Neuron (in vitro differentiated cells): ENCODE data around the gene FOXO3.
"Not testable (repeated sequence)": the region's sequence is repeated elsewhere in the genome, so short reads cannot be mapped to it uniquely, and the experiment has no call there.

Source experiments
- H2AFZ ChIP-seq: one replicate; pipeline ENCODE4 v1.6.1; 2013; ENCODE audit warnings: low read depth, mild to moderate bottlenecking, inconsistent platforms, low read length, moderate library complexity
- H3K27me3 ChIP-seq: one replicate; pipeline ENCODE4 v1.6.1; 2013; ENCODE audit warnings: low read length; ENCODE audit not compliant: insufficient read depth
- H3K36me3 ChIP-seq: one replicate; pipeline ENCODE4 v1.6.1; 2013; ENCODE audit warnings: low read length; ENCODE audit not compliant: insufficient read depth
- H3K4me1 ChIP-seq: one replicate; pipeline ENCODE4 v1.6.1; 2013; ENCODE audit warnings: low read length; ENCODE audit not compliant: insufficient read depth
- H3K4me3 ChIP-seq: 2 replicates; pipeline ENCODE4 v1.5.1; 2013; ENCODE audit warnings: mild to moderate bottlenecking, low read length, moderate library complexity
- H3K9me3 ChIP-seq: one replicate; pipeline ENCODE4 v1.6.1; 2013; ENCODE audit warnings: low read length

The FOXO3 gene

GRCh38 chr6:108661430-108661829 is 100.7 kb downstream of the FOXO3 start:
- Histone ChIP-seq H3K36me3 (peaks cover 3% of the 10 kb centered on the region), H3K9me3 (peaks cover 2% of the 10 kb centered on the region), H2AFZ (no peak overlapping the region), H3K4me1 (no peaks in the 10 kb centered on the region), H3K27me3 (no peaks in the 10 kb centered on the region), H3K4me3 (no peak overlapping the region)

DNA sequence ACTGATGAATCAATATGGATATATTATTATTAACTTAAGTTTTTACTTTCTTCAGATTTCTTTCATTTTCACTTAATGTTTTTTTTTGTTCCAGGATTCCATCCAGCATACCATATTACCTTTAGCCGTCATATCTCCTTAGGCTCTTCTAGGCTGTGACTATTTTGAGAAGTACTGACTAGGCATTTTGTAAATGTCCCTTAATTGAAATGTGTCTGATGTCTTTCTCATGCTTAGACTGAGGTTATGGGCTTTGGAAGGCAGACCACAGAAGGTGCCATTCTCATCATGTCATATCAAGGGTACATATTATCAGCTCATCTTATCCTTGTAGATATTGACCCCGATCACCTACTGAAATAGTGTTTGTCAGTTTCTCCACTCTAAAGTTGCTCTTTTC is 101.3 kb downstream of the FOXO3 start:
- Histone ChIP-seq H3K9me3 (peaks cover 2% of the 10 kb centered on the region), H3K36me3 (peaks cover 3% of the 10 kb centered on the region), H3K4me3 (no peak overlapping the region), H3K4me1 (no peaks in the 10 kb centered on the region), H2AFZ (no peak overlapping the region), H3K27me3 (no peaks in the 10 kb centered on the region)

DNA sequence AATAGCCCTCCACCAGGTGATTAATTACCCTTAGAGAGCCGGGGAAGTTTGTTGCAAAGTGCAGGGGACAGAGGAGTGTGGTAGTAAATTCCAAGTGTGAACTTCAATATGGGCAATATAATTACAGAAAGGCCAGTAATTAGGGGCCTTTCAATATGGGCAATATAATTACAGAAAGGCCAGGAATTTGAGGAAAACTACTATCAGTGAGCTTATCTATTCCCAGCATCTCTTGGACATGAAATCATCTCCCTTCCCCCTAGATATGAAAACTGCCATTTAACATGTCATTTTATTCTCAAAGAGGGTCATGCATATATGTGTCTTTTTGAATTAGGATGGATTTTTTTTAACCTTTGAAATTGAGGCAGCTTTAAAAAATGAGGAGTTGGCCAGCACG is 102.0 kb downstream of the FOXO3 start:
- Histone ChIP-seq H3K9me3 (peaks cover 2% of the 10 kb centered on the region), H3K4me3 (no peak overlapping the region), H3K36me3 (peaks cover 3% of the 10 kb centered on the region), H3K4me1 (peaks cover under 1% of the 10 kb centered on the region), H3K27me3 (no peaks in the 10 kb centered on the region), H2AFZ (no peak overlapping the region)

- H3K4me3 ChIP-seq, H3K9me3 ChIP-seq, H2AFZ ChIP-seq, H3K27me3 ChIP-seq, H3K36me3 ChIP-seq, H3K4me1 ChIP-seq: not testable (repeated sequence)
These were observed 102.9 kb downstream of the FOXO3 start for GRCh38 chr6:108663494-108664064.

GRCh38 chr6:108665495-108666196 is 104.9 kb downstream of the FOXO3 start:
- H3K4me1 ChIP-seq, result peaks cover 7% of the 10 kb centered on the region
- H3K4me3 ChIP-seq, result no peak overlapping the region
- no peaks in the 10 kb centered on the region for H3K27me3 ChIP-seq
- H2AFZ ChIP-seq, result no peak overlapping the region
- peaks cover 7% of the 10 kb centered on the region for H3K9me3 ChIP-seq
- H3K36me3 ChIP-seq, result peaks cover 3% of the 10 kb centered on the region

- Histone ChIP-seq H3K36me3 (peaks cover 3% of the 10 kb centered on the region), H3K27me3 (no peaks in the 10 kb centered on the region), H3K9me3 (peaks cover 7% of the 10 kb centered on the region), H3K4me3 (no peak overlapping the region), H2AFZ (no peak overlapping the region), H3K4me1 (peaks cover 7% of the 10 kb centered on the region)
These were observed 106.0 kb downstream of the FOXO3 start for GRCh38 chr6:108666656-108667260.

DNA sequence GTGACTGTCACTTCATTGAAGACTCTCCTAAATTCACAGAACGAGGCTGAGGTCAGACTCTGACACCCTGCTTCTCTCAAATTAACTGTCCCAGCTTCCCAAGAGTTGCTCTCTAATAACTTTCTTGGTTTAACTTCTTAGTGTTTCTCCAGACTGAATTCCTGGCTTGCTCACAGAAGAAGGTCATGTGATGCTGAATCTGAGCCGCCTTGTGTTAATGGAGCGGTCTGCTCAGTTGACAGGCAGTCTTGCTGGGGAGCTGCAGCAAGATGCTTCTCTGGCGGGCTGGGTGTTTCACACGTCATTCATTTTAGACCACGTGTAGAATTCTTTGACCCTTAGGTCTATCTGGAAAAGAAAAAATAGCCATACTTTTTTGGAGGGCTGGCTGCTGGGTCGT is 107.3 kb downstream of the FOXO3 start:
- Histone ChIP-seq H3K9me3 (peaks cover 7% of the 10 kb centered on the region), H2AFZ (no peak overlapping the region), H3K27me3 (no peaks in the 10 kb centered on the region), H3K36me3 (peaks cover 3% of the 10 kb centered on the region), H3K4me1 (peaks cover 7% of the 10 kb centered on the region), H3K4me3 (no peak overlapping the region)

DNA sequence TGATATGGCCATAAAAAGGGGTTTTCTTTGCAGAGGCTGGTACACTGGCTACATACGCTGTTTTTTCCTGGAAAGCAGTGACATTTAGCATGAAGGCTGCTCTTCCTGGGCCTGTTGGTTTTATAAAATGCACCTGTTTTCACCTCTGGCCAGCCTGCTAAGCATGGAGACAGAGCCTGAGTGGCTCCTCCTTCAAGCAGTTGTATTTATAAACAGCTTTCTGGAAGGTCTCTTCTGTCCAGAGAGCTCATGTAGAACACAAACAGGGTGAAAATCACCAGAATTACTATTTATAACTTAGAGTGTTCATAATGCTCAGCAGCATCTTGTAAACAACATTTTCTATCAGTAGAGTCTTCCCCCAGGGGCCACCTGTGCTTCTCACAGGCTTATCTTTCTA is 109.0 kb downstream of the FOXO3 start:
- H3K4me3 ChIP-seq, result no peak overlapping the region

DNA sequence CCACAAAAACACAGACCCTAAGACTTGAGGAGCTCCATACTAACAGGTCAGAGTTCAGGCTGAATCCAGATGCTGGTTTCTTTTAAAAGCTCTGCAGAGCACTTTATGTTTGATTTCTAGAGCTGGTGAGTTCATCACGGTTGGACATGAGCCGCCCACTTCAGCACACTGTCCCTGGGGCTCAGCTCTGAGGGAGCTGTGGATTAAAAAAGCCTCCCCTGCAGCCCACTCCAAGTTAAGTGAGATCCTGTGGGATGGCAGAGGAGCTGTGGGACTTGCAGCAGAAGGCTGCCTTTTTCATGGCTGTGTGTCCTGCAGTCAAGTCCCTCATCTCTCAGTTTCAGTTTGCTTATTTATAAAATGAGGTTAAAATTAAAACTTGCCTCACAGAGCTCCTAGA is 110.5 kb downstream of the FOXO3 start:
- Histone ChIP-seq H3K27me3 (no peaks in the 10 kb centered on the region), H2AFZ (no peak overlapping the region), H3K4me1 (peaks cover 7% of the 10 kb centered on the region), H3K4me3 (no peak overlapping the region), H3K9me3 (peaks cover 5% of the 10 kb centered on the region), H3K36me3 (no peaks in the 10 kb centered on the region)

More for the DNA sequence above, 109.0 kb downstream of the FOXO3 start:
- H3K36me3 ChIP-seq, result no peaks in the 10 kb centered on the region
- H3K4me1 ChIP-seq, result peaks cover 7% of the 10 kb centered on the region
- H3K27me3 ChIP-seq, result no peaks in the 10 kb centered on the region
- H2AFZ ChIP-seq, result no peak overlapping the region
- peaks cover 5% of the 10 kb centered on the region for H3K9me3 ChIP-seq

- Histone ChIP-seq H3K4me1 (peaks cover 7% of the 10 kb centered on the region), H3K36me3 (no peaks in the 10 kb centered on the region), H3K9me3 (peaks cover 5% of the 10 kb centered on the region), H3K4me3 (no peak overlapping the region), H2AFZ (no peak overlapping the region), H3K27me3 (no peaks in the 10 kb centered on the region)
These were observed 111.1 kb downstream of the FOXO3 start for GRCh38 chr6:108671790-108672189.

DNA sequence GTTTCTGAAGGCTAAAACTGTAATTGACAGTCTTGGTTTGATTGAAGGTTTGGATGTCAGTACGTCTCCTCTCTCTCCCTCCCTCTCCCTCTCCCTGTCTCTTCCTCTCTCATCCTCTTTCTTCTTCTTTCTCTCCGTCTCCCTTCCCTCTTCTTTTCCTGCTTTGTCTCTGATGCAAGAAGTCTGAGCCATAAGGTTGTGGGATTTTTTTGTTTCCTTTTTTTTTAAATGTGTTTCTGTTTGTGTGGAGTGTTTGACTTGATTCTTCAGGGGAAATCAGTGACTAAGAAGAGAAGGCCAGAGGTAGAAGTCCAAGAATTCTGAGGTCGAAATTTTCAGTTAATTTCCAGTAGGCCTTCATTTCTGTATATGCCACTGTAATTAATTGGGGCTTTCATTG is 111.9 kb downstream of the FOXO3 start:
- no peaks in the 10 kb centered on the region for H3K36me3 ChIP-seq
- H3K4me3 ChIP-seq, result no peak overlapping the region
- no peak overlapping the region for H2AFZ ChIP-seq
- peaks cover 5% of the 10 kb centered on the region for H3K9me3 ChIP-seq
- no peaks in the 10 kb centered on the region for H3K27me3 ChIP-seq
- H3K4me1 ChIP-seq, result peaks cover 7% of the 10 kb centered on the region

- Histone ChIP-seq H3K4me1 (peaks cover 2% of the 10 kb centered on the region), H3K27me3 (no peaks in the 10 kb centered on the region), H2AFZ (no peak overlapping the region), H3K4me3 (no peak overlapping the region), H3K9me3 (peaks cover 2% of the 10 kb centered on the region), H3K36me3 (no peaks in the 10 kb centered on the region)
These were observed 112.4 kb downstream of the FOXO3 start for GRCh38 chr6:108673153-108673552.

GRCh38 chr6:108673602-108674001 is 112.9 kb downstream of the FOXO3 start:
- Histone ChIP-seq H2AFZ (no peak overlapping the region), H3K4me3 (no peak overlapping the region), H3K36me3 (no peaks in the 10 kb centered on the region), H3K9me3 (no peaks in the 10 kb centered on the region), H3K4me1 (no peaks in the 10 kb centered on the region), H3K27me3 (no peaks in the 10 kb centered on the region)
